Measurements from ENCODE around the gene GALNT8. TPM values are rescaled to one million over a fixed set of nuclear protein-coding genes. Genes with fewer than 3 reads are reported as not detected.

Gene GALNT8
- total RNA-seq, 1 experiment from 2014 or later = 5.4 TPM

- Histone ChIP-seq H4K91ac (ENCODE audit: insufficient read length, low read depth, low read length) (no peak overlapping the region), H3K23me2 (ENCODE audit: insufficient read length, low read depth, low read length, poor library complexity, severe bottlenecking) (no peaks in the 10 kb centered on the region), H3K79me2 (ENCODE audit: insufficient read depth, low read length) (no peaks in the 10 kb centered on the region), H3K9ac (ENCODE audit: extremely low read depth, insufficient read length, low read length) (no peak overlapping the region), H2AFZ (ENCODE audit: low read length) (no peak overlapping the region), H2BK120ac (ENCODE audit: low read depth, low read length, poor library complexity, severe bottlenecking) (no peak overlapping the region), H2AK5ac (ENCODE audit: insufficient read length, low read length) (no peak overlapping the region), H2BK15ac (ENCODE audit: low read depth, low read length) (no peak overlapping the region), H3K79me1 (ENCODE audit: insufficient read depth, low read depth, low read length, poor library complexity, severe bottlenecking) (no peaks in the 10 kb centered on the region), H4K20me1 (ENCODE audit: control insufficient read depth, insufficient read depth, insufficient read length) (no peaks in the 10 kb centered on the region), H3K27me3 (ENCODE audit: insufficient read depth, low read length) (no peaks in the 10 kb centered on the region), H3K9me3 (ENCODE audit: control insufficient read depth, low read depth, low read length) (no peaks in the 10 kb centered on the region), H3T11ph (ENCODE audit: low read length) (no peak overlapping the region), H3K27ac (ENCODE audit: insufficient read length, low read depth, low read length) (no peak overlapping the region), H4K8ac (replicated peaks; ENCODE audit: insufficient read length, low read depth, low read length) (no peak overlapping the region), H2BK12ac (ENCODE audit: insufficient read length, low read depth, low read length) (no peak overlapping the region), H3K23ac (ENCODE audit: insufficient read length, low read depth, low read length) (no peak overlapping the region), H3K18ac (ENCODE audit: insufficient read length, low read depth, low read length) (no peak overlapping the region), H2BK5ac (ENCODE audit: insufficient read length, low read length) (no peak overlapping the region), H3K4me1 (ENCODE audit: insufficient read depth, low read length) (no peaks in the 10 kb centered on the region; the same call in 1 of the 2 replicates), H4K5ac (ENCODE audit: insufficient read length, low read depth, low read length) (no peak overlapping the region), H3K4me2 (ENCODE audit: insufficient read depth, insufficient read length, low read length) (no peak overlapping the region), H3K14ac (ENCODE audit: insufficient read depth, low read length) (no peak overlapping the region), H3K56ac (ENCODE audit: insufficient read length, low read depth, low read length) (no peak overlapping the region), H3K4ac (ENCODE audit: low read depth, low read length) (no peak overlapping the region), H2BK20ac (ENCODE audit: low read depth, low read length, poor library complexity, severe bottlenecking) (no peak overlapping the region)
- Mint-ChIP-seq H3K27me3 (ENCODE audit: low read depth) (no peaks in the 10 kb centered on the region), H3K4me3 (no peak overlapping the region), H3K36me3 (ENCODE audit: insufficient read depth in 1 of 3, low read depth in 3 of 3) (peaks cover 0 to 7% (median 0%) of the 10 kb centered on the region in 3 experiments; a peak in 3 of 7 replicates), H3K4me1 (peaks cover 4 to 24% of the 10 kb centered on the region in 2 experiments), H3K27ac (no peak overlapping the region), H3K9me3 (no peaks in the 10 kb centered on the region)
- WGBS (ENCODE audit: extremely low coverage, insufficient read length, low lambda C conversion rate) = no CpG with 5 or more reads among the region's 4 CpGs
- TF ChIP-seq CTCF (conservative IDR thresholded peaks at IDR 0.05) = no peak
- no peak for DNase-seq
These were observed 18.3 kb downstream of the GALNT8 start for GRCh38 chr12:4738541-4738940.

All from H9 (cell line).